Pericardium fibroblast (primary cell): Measurements from ENCODE around the gene TRAPPC2. TPM values are rescaled to one million over a fixed set of nuclear protein-coding genes. Genes with fewer than 3 reads are reported as not detected.

Experiments used
- total RNA-seq: library from RNA; depleted of rRNA; stranded (reverse); fragments of >200 nt; gene quantifications from 2 replicates; pipeline ENCODE4 v1.2.3, GENCODE V29; 2015

Gene TRAPPC2
- 7.1 and 11.4 TPM in 2 replicates for total RNA-seq

GRCh38 chrX:13734278-13735172 is at the start of gene TRAPPC2, which contains the start of gene OFD1:
TRAPPC2 (minus strand) TSS chrX:13734620; CDS start chrX:13719963, 14,657 bp downstream.
OFD1 (plus strand) TSS chrX:13734748; CDS start chrX:13735072, 324 bp downstream.

GRCh38 chrX:13688958-13689740 is 45.3 kb downstream of the TRAPPC2 start, which contains the start of gene RAB9A:
RAB9A (plus strand) TSS chrX:13689128; CDS start chrX:13708747, 19,619 bp downstream.

Other genes with a start within 250 kb of the TRAPPC2 start
- 0.82 TPM in 1 of 2 replicates, not detected in the other for gene EGFL6, start 165.0 kb downstream of the TRAPPC2 start, total RNA-seq
- gene TCEANC, start 81.5 kb downstream of the TRAPPC2 start, total RNA-seq: 1.8 and 2.3 TPM in 2 replicates
- gene RAB9A, start 45.5 kb downstream of the TRAPPC2 start, total RNA-seq: 26.0 and 31.3 TPM in 2 replicates
- gene OFD1, start 128 bp upstream of the TRAPPC2 start, total RNA-seq: 4.3 and 8.9 TPM in 2 replicates
- 28.6 and 28.8 TPM in 2 replicates for gene GPM6B, start 82.5 kb upstream of the TRAPPC2 start, total RNA-seq